Testis (tissue), 3 donors: Measurements from ENCODE around the gene ECEL1. TPM values are rescaled to one million over a fixed set of nuclear protein-coding genes. Genes with fewer than 3 reads are reported as not detected.

Experiments
- DNase-seq: peaks from one replicate; pipeline ENCODE4 v3.0.0-alpha.2; 2019
- H3K27ac ChIP-seq, 2 donors: fragments of 200-600 bp; sonication (generic); one replicate each; pipeline ENCODE4 v1.5.1; 2019
- H3K27me3 ChIP-seq: fragments of 200-600 bp; sonication (generic); one replicate; pipeline ENCODE4 v1.5.1; 2019
- H3K36me3 ChIP-seq: fragments of 200-600 bp; sonication (generic); one replicate; pipeline ENCODE4 v1.5.1; 2017; ENCODE audit warnings: low read depth; ENCODE audit errors: missing control alignments
- H3K4me1 ChIP-seq: fragments of 200-600 bp; sonication (generic); one replicate; pipeline ENCODE4 v1.5.1; 2019
- H3K4me3 ChIP-seq, 2 donors: fragments of 200-600 bp; sonication (generic); one replicate each; pipeline ENCODE4 v1.5.1; 2017 to 2019
- H3K9me3 ChIP-seq: fragments of 200-600 bp; sonication (generic); one replicate; pipeline ENCODE4 v1.5.1; 2017
- POLR2A ChIP-seq: fragments of 450-650 bp; IDR thresholded peaks from one replicate; pipeline ENCODE4 v1.6.1; 2017; ENCODE audit warnings: antibody characterized with exemption, mild to moderate bottlenecking, moderate library complexity
- WGBS, 2 donors: methylation state at CpG; one replicate each; pipeline ENCODE4 v1.1.5; 2018; 5-methylcytosine and 5-hydroxymethylcytosine counted together
- intact Hi-C: fragments of 100-400 bp; cut with DNase I; formaldehyde crosslinking; loops from one replicate; pipeline ENCODE4 v1.15.1; 2023; ENCODE audit warnings: low total_unique reads
- polyA plus RNA-seq: library from polyadenylated mRNA; stranded (reverse); fragments of 350-450 nt; fragmentation: Illumina TruSeq; extraction: RNeasy Lipid Tissue Mini Kit (QIAGEN cat#74804); gene quantifications from one replicate; pipeline ENCODE4 v1.2.3, GENCODE V29; 2014; ENCODE audit warnings: low read depth, low replicate concordance; ENCODE audit not compliant: insufficient read depth
- total RNA-seq, 2 donors: library from RNA; depleted of rRNA; stranded (reverse); fragments of >200 nt; gene quantifications; one replicate each; pipeline ENCODE4 v1.2.3, GENCODE V29; 2016
- TF ChIP-seq, protein P1 (sequence below), 3 experiments: fragments of 450-650 bp in 2 of 3; fragments of 200-600 bp in 1 of 3; sonication (generic) in 1 of 3; IDR thresholded peaks; one replicate each; pipeline ENCODE4 v1.5.1; 2016 to 2019; ENCODE audit warnings: antibody characterized with exemption in 3 of 3, mild to moderate bottlenecking in 2 of 3, moderate library complexity in 1 of 3

Gene ECEL1
- total and polyA plus RNA-seq, 3 donors from 2014 or later, result 2.7 to 8.7 (median 4.3) TPM

DNA sequence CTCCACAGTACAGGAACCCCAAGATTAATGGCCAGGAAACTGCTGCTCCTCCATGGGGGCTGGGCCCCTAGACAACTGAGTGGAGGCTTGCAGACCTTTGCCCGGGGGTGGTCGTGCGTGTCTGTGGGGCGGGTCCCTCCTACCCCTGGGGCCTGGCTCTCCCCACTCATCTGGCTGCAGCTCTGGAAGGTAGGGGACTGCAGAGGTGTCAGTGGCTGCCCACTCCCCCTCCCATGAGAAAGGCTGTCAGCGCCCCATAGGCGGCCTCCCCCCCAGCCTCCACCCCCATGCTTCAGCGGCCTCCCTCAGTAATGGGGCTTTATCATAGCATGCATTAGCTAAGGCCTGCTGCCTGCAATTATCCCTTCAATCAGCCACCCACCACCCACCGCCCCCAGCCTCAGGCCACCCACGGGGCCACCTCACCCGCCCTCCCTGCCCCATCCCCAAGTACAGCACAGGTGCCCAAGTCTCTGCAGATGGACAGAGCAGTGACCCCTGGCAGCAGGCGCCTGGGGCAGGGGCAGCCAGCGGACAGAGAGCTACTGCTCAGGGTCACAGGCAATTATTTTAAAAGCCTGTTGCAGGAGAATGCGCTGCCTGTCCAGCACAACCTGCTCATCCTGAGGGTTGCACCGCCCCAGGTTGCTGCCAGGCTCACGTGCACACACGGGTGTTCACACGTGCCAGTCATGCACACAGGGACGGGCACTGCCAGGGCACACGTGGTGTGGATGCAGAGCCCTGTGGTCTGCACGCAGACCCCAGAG is 9.1 kb upstream of the ECEL1 start:
- Histone ChIP-seq H3K27ac (no peak overlapping the region), H3K4me1 (peaks cover 6% of the 10 kb centered on the region), H3K9me3 (no peaks in the 10 kb centered on the region), H3K4me3 (no peak overlapping the region), H3K27me3 (no peaks in the 10 kb centered on the region), H3K36me3 (no peaks in the 10 kb centered on the region)
- TF ChIP-seq POLR2A, result no peak
- TF ChIP-seq, protein P1, sequence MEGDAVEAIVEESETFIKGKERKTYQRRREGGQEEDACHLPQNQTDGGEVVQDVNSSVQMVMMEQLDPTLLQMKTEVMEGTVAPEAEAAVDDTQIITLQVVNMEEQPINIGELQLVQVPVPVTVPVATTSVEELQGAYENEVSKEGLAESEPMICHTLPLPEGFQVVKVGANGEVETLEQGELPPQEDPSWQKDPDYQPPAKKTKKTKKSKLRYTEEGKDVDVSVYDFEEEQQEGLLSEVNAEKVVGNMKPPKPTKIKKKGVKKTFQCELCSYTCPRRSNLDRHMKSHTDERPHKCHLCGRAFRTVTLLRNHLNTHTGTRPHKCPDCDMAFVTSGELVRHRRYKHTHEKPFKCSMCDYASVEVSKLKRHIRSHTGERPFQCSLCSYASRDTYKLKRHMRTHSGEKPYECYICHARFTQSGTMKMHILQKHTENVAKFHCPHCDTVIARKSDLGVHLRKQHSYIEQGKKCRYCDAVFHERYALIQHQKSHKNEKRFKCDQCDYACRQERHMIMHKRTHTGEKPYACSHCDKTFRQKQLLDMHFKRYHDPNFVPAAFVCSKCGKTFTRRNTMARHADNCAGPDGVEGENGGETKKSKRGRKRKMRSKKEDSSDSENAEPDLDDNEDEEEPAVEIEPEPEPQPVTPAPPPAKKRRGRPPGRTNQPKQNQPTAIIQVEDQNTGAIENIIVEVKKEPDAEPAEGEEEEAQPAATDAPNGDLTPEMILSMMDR (IDR thresholded peaks at IDR 0.05), result no peak
- DNase-seq, result no peak
- WGBS, 2 donors, result 79 to 90% methylated on average over 4 to 20 of the region's 20 CpGs
- intact Hi-C loops, result no loop called here

DNA sequence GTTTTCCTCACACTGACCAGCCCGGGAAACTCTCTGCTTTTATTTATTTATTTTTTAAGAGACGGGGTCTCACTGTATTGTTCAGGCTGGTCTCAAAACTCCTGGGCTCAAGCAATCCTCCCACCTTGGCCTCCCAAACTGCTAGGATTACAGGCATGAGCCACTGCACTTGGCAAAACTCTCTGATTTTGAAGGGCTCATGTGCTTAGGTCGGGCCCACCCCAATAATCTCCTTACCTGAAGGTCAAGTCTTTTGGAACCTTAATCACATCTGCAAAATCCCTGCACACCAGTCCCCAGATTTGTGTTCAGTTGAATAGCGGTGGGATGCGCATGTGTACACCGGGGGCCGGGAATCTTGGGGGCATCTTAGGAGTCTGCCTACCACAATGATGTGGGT is 7.7 kb upstream of the ECEL1 start:
- TF ChIP-seq POLR2A, result no peak
- TF ChIP-seq, protein P1 (IDR thresholded peaks at IDR 0.05), result no peak
- Histone ChIP-seq H3K36me3 (no peaks in the 10 kb centered on the region), H3K27ac (no peak overlapping the region), H3K4me1 (no peaks in the 10 kb centered on the region), H3K4me3 (no peak overlapping the region), H3K27me3 (no peaks in the 10 kb centered on the region), H3K9me3 (no peaks in the 10 kb centered on the region)
- WGBS, 2 donors, result 88 to 93% methylated on average over 7 of the region's 7 CpGs
- DNase-seq, result no peak
- intact Hi-C loops, result no loop called here

DNA sequence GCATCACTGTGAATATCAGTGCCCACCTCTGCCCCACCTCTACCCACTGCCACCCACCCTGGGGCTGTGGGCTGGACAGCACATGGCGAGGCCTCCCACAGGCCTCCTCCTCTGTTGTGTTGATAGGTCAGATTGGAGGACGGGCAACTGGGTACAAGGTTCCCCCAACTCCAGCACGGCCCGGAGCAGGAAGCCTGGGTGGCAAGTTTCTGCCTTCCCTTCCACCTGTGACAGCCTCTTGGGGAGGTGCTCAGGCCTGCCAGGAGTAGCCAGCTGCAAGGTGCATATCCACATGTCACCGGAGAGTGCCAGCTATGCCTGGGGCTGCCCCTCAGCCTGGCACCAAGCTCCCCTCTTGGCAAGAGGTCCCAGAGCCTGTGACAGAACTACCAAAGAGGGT is 6.9 kb upstream of the ECEL1 start:
- Histone ChIP-seq H3K4me1 (no peaks in the 10 kb centered on the region), H3K9me3 (no peaks in the 10 kb centered on the region), H3K27ac (no peak overlapping the region), H3K27me3 (no peaks in the 10 kb centered on the region), H3K36me3 (no peaks in the 10 kb centered on the region), H3K4me3 (no peak overlapping the region)
- WGBS, 2 donors, result 92 to 100% methylated on average over 1 to 5 of the region's 5 CpGs
- TF ChIP-seq, protein P1 (IDR thresholded peaks at IDR 0.05), result no peak
- TF ChIP-seq POLR2A, result no peak
- DNase-seq, result no peak
- intact Hi-C loops, result no loop called here

DNA sequence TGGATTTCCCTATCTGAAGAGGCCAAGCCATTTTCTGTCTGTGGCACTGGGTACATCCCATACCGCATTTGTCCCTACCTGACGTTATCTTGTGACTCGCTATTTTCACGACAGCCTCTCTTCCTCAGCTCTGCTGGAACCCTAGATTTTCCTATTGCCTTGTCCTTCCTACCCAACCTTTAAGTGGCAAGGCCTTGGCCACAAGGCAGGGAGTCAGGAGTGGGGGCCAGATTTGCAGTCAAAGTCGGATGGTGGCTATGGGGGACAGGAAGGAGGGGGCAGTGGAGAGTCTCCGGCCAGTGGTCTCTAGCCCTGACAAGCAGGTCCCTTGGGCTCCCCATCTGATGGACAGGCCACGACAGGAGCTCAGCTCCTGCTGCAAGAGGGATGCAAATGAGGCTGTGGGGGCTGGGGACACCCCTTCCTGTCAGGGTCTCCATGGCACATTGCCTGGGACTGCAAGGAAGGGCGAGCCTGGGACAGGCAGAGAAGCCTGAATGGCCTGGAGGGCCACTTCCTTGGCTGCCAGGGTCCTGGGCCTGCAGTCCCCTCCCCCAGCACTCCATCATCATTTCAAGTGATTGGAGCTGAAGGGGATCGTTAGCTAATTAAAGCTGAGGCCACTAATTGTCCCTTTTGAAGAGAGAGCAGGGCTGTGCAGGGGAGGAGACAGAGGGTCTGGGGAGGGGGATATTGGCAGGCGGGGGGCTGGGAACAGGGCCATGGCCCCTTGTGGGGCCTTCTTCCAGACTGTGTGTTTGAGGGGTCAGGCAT is 6.3 kb upstream of the ECEL1 start:
- 83 to 85% methylated on average over 8 to 10 of the region's 10 CpGs for WGBS, 2 donors
- Histone ChIP-seq H3K4me1 (no peaks in the 10 kb centered on the region), H3K27me3 (no peaks in the 10 kb centered on the region), H3K36me3 (no peaks in the 10 kb centered on the region), H3K27ac (no peak overlapping the region), H3K9me3 (no peaks in the 10 kb centered on the region), H3K4me3 (no peak overlapping the region)
- DNase-seq, result no peak
- intact Hi-C loops, result no loop called here
- TF ChIP-seq, protein P1 (IDR thresholded peaks at IDR 0.05), result no peak
- TF ChIP-seq POLR2A, result no peak
